K562 (cell line): ENCODE results near the gene CCDC97. TPM values are rescaled to one million over a fixed set of nuclear protein-coding genes. Genes with fewer than 3 reads are reported as not detected.

Experiments used
- BCLAF1 ChIP-seq, 2 experiments: fragments of 450-650 bp in 1 of 2; IDR thresholded peaks; 2 replicates each; pipeline ENCODE4 v1.6.1; 2011 to 2017; ENCODE audit warnings: low read depth in 2 of 2, antibody characterized with exemption in 1 of 2, borderline replicate concordance in 1 of 2, low read length in 1 of 2, mild to moderate bottlenecking in 1 of 2, mixed read lengths in 1 of 2; ENCODE audit not compliant: control insufficient read depth in 1 of 2
- CTCFL ChIP-seq: IDR thresholded peaks from 2 replicates; pipeline ENCODE4 v1.6.1; 2011; ENCODE audit warnings: borderline replicate concordance, low read depth, mild to moderate bottlenecking, moderate library complexity, low read length; ENCODE audit not compliant: insufficient read depth, poor library complexity, severe bottlenecking
- ELF4 ChIP-seq: fragments of 450-650 bp; formaldehyde crosslinking; IDR thresholded peaks from 2 replicates; pipeline ENCODE4 v1.4.0; 2022; ENCODE audit warnings: missing genetic modification characterization
- FOXP1 ChIP-seq: sonication (generic); formaldehyde crosslinking; IDR thresholded peaks from 2 replicates; pipeline ENCODE4 v1.8.0; 2022; ENCODE audit warnings: mild to moderate bottlenecking, missing genetic modification reagents
- MLX ChIP-seq, 2 experiments: fragments of 450-650 bp in 1 of 2; sonication (generic) in 1 of 2; formaldehyde crosslinking; conservative IDR thresholded peaks; 2 replicates each; pipeline versions ENCODE4 v1.4.0 to v1.8.1; 2020 to 2022; ENCODE audit warnings: mild to moderate bottlenecking in 1 of 2, missing genetic modification reagents in 1 of 2
- PRDM10 ChIP-seq: fragments of 450-650 bp; IDR thresholded peaks from 2 replicates; pipeline ENCODE4 v1.6.1; 2018; ENCODE audit not compliant: partially characterized antibody
- ZBTB11 ChIP-seq, 3 experiments: fragments of 200-800 bp in 1 of 3; fragments of 250-450 bp in 1 of 3; fragments of 450-650 bp in 1 of 3; sonication (Bioruptor Pico) in 1 of 3; sonication (Bioruptor generic) in 1 of 3; formaldehyde crosslinking in 1 of 3; IDR thresholded peaks; 2 replicates each; pipeline versions ENCODE4 v1.6.1 to v1.8.0; 2016 to 2022; ENCODE audit warnings: mild to moderate bottlenecking in 2 of 3, missing genetic modification characterization in 2 of 3, missing compliant biosample characterization in 1 of 3, moderate library complexity in 1 of 3
- ZNF395 ChIP-seq: fragments of 200-800 bp; sonication (Bioruptor generic); IDR thresholded peaks from 2 replicates; pipeline ENCODE4 v1.6.1; 2017; ENCODE audit warnings: missing genetic modification characterization, missing compliant biosample characterization
- polyA plus RNA-seq, 8 experiments: library from polyadenylated mRNA; depleted of rRNA in 4 of 8; stranded (reverse) in 5 of 8; unstranded in 3 of 8; fragments of >200 nt; fragmentation: Nextera tagmentation in 2 of 8; fragmentation: Illumina TruSeq in 1 of 8; extraction: Ambion mirVana in 2 of 8; extraction: Trizol in 1 of 8; gene quantifications; 2 replicates each; pipeline versions ENCODE4 v1.2.1 to v1.2.3, GENCODE V29; 2011 to 2014; ENCODE audit warnings: inconsistent platforms in 1 of 8, missing spikeins in 1 of 8
- total RNA-seq, 7 experiments: library from RNA; depleted of rRNA in 6 of 7; stranded (reverse); fragments of >200 nt in 6 of 7; fragmentation: Illumina TruSeq in 2 of 7; extraction: Trizol in 2 of 7; gene quantifications; 2 replicates each; pipeline versions ENCODE4 v1.2.1 to v1.2.3, GENCODE V29; 2011 to 2021; ENCODE audit warnings: low replicate concordance in 1 of 7

CCDC97 gene
- total and polyA plus RNA-seq, 9 of the 15 experiments (the other 6 are each of a cell fraction or from before 2014, with no cell fraction given): 0.60 to 16.5 (median 7.0) TPM

GRCh38 chr19:41263850-41264580 is 46.0 kb upstream of the CCDC97 start, which contains the start of gene HNRNPUL1 (continued):
- TF ChIP-seq CTCFL (peak; percentile 38), ELF4 (no peak; the same call in 1 of the 2 replicates), MLX (CRISPR knock-in tag; conservative IDR thresholded peaks at IDR 0.05) (no peak), FOXP1 (CRISPR knock-in tag) (peak; percentile 84), ZNF395 (CRISPR knock-in tag) (peak; percentile 89), PRDM10 (peak; percentile 98), BCLAF1 (IDR thresholded peaks at IDR 0.05; ENCODE audit: borderline replicate concordance in 1 of 2, control insufficient read depth in 1 of 2, low read depth in 2 of 2, low read length in 1 of 2) (0 out of 4 replicates have a peak, but pooled peaks of 1 of the 2 experiments have one; percentile 39), ZBTB11 (CRISPR knock-in tag; IDR thresholded peaks at IDR 0.05) (peak in 1 of 3 experiments; percentile 69; a peak in 2 of 6 replicates)
